ENCODE data around the gene CDH16. TPM values are rescaled to one million over a fixed set of nuclear protein-coding genes. Genes with fewer than 3 reads are reported as not detected.

The CDH16 gene
- polyA plus RNA-seq, 1 experiment = not detected

GRCh38 chr16:66880288-66881013 lies 38.2 kb downstream of the CDH16 start, which contains the start of gene PDP2:
TSS of gene PDP2 (plus strand) at chr16:66880515. CDS start at chr16:66884285, 3,770 bp downstream.
- Histone ChIP-seq H3K9me3 (ENCODE audit: control insufficient read depth, insufficient read depth, low read length) (no peaks in the 10 kb centered on the region; the same call in 1 of the 2 replicates), H3K27ac (ENCODE audit: low read depth, low read length) (no peak within 1 kb of the TSS), H3K4me3 (ENCODE audit: low read depth, low read length) (peak within 1 kb of the TSS; percentile 84), H3K27me3 (ENCODE audit: control insufficient read depth, insufficient read depth, low read length) (no peaks in the 10 kb centered on the region)
- peak; percentile 78 for DNase-seq (ENCODE audit: low read depth, low spot score)
- TF ChIP-seq CTCF (IDR thresholded peaks at IDR 0.05; ENCODE audit: low read depth, low read length) = no peak
- CTCF ChIA-PET = interaction anchor here (0.7 to 3.6 kb wide), 5 partner anchors 8 to 50 kb away, joined by 3 to 21 read pairs (median 9); partner anchors contain the start of gene NAE1
- POLR2A ChIA-PET = interaction anchor here (0.6 to 1.9 kb wide), 2 partner anchors 8 to 139 kb away, joined by 6 to 7 read pairs; no protein-coding TSS in a partner anchor

GRCh38 chr16:66878067-66878466 lies 40.6 kb downstream of the CDH16 start:
- ChIA-PET POLR2A (no interaction called here), CTCF (interaction anchor here (1.0 to 3.6 kb wide), 3 partner anchors 10 to 48 kb away, joined by 3 to 9 read pairs (median 8); partner anchors contain the start of gene NAE1)
- no peak for TF ChIP-seq CTCF (IDR thresholded peaks at IDR 0.05; ENCODE audit: low read depth, low read length)
- DNase-seq (ENCODE audit: low read depth, low spot score) = no peak
- Histone ChIP-seq H3K9me3 (ENCODE audit: control insufficient read depth, insufficient read depth, low read length) (no peaks in the 10 kb centered on the region; the same call in 1 of the 2 replicates), H3K4me3 (ENCODE audit: low read depth, low read length) (no peak overlapping the region), H3K27me3 (ENCODE audit: control insufficient read depth, insufficient read depth, low read length) (no peaks in the 10 kb centered on the region), H3K27ac (ENCODE audit: low read depth, low read length) (no peak overlapping the region)

- no peaks in the 10 kb centered on the region for H3K27me3 ChIP-seq (ENCODE audit: control insufficient read depth, insufficient read depth, low read length)
- no peaks in the 10 kb centered on the region for H3K9me3 ChIP-seq (ENCODE audit: control insufficient read depth, insufficient read depth, low read length)
- peak overlapping the region; percentile 47 for H3K27ac ChIP-seq (ENCODE audit: low read depth, low read length)
- H3K4me3 ChIP-seq (ENCODE audit: low read depth, low read length) = no peak overlapping the region
- ChIA-PET POLR2A (interaction anchor here (0.6 to 1.1 kb wide), 3 partner anchors 43 to 372 kb away, joined by 3 to 4 read pairs (median 3); partner anchors contain the start of gene NAE1), CTCF (interaction anchor here (0.6 to 10.4 kb wide), 8 partner anchors 15 to 369 kb away, joined by 3 to 161 read pairs (median 6); partner anchors contain the start of gene NAE1)
- no peak for TF ChIP-seq CTCF (IDR thresholded peaks at IDR 0.05; ENCODE audit: low read depth, low read length)
- DNase-seq (ENCODE audit: low read depth, low spot score) = no peak
Observed at GRCh38 chr16:66874079-66874775, 44.5 kb downstream of the CDH16 start.

- ChIA-PET CTCF (interaction anchor here (0.6 to 10.4 kb wide), 29 partner anchors 9 to 519 kb away, joined by 3 to 161 read pairs (median 5); partner anchors contain the start of genes DYNC1LI2, NAE1 and RRAD), POLR2A (interaction anchor here (0.8 to 1.6 kb wide), 5 partner anchors 8 to 465 kb away, joined by 3 to 7 read pairs (median 3); partner anchors contain the start of gene NAE1)
- Histone ChIP-seq H3K4me3 (ENCODE audit: low read depth, low read length) (no peak overlapping the region), H3K9me3 (ENCODE audit: control insufficient read depth, insufficient read depth, low read length) (no peaks in the 10 kb centered on the region), H3K27ac (ENCODE audit: low read depth, low read length) (peak overlapping the region; percentile 82), H3K27me3 (ENCODE audit: control insufficient read depth, insufficient read depth, low read length) (no peaks in the 10 kb centered on the region)
- TF ChIP-seq CTCF (IDR thresholded peaks at IDR 0.05; ENCODE audit: low read depth, low read length) = no peak
- no peak for DNase-seq (ENCODE audit: low read depth, low spot score)
Observed at GRCh38 chr16:66873685-66874055, 45.0 kb downstream of the CDH16 start.

All from AG04450 (cell line).